HG03439 (cell line): ENCODE measurements around the gene ALKBH3.

Source experiments
- ATAC-seq: cut with Tn5 transposase; IDR thresholded peaks from one replicate; pipeline ENCODE4 v1.9.1; 2021; ENCODE audit warnings: mild to moderate bottlenecking, moderate library complexity; ENCODE audit not compliant: unreplicated experiment

The ALKBH3 gene

DNA sequence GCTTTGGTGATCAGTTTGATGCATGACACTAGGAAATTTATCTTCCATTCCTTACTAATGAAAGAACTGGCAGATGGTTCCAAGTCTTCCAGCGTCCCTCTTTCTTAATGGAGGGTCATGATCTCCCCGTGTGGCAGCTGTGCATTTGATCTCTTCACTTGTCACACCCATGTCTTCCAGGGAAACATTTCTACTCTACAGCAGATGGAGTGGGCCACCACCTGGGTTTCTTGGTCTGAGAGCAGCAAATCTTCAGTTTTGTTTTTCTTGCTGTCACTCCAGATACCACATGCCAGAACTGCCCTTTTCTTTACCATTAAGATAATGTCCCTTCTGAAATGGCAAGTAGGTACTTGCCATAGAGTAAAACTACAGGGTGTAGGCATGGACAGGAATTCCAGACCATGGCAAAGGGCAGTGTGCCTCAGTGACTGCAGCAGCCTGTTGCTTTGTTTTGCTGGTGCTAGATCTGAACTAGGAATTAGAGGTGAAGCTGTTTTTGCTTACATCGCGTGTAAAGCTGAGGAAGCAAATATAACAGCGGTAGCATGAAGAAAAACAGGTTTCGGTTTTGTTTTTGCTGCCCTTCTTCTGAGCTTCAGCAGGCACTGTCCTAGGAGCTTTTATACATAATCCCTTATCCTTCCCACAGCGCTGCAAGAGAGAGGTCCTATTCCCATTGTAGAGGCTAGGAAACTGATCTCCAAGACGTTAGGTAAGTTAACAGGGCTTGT is 41.1 kb downstream of the ALKBH3 start:
- no peak for ATAC-seq

DNA sequence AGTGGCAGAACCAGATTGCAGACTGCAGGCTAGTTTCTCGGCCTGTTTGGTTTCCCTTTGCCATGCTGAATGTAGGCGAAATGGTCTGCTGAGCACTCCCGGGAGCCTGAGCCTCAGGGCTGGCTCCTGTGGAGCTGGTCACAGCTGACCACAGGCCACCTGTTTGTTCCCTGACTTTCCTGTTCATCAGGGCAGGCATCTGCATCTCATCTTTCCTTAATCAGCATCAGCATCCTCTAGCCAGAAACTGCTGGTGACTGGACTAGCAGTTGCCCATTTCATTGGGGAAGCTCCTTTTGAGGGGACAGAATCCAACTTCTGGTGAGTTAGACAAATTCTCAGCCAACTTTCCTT is 41.6 kb downstream of the ALKBH3 start:
- ATAC-seq = no peak

DNA sequence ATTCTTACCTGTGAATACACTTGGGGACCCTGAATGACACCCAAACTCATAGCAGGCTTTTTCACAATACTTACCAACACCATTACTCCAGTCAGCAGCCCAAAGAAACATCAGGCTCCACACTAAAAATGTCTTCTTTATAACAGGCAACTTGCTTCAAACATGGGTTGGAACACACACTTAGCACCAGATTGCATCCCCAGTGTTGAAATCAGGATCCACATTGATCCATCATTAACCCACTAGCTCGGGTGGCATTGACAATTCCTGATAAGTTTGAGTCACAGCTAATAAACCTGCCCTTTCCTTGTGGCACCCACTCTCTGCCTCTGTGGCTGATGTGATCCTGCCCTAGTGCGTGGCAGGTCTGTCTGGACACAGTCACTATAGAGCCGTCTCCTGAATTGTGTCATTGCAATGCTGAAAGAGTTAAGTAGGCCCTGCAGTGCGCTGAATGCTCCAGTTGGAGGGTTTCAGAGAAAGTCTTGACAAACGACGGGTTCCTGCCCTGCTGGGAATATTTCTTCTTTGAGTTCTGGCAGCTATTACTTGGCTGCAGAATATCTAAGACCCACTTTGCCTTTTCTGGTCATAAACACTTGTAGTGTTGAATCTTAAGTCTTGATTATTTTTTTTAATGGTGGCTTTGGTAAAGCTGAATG is 42.2 kb downstream of the ALKBH3 start:
- no peak for ATAC-seq

DNA sequence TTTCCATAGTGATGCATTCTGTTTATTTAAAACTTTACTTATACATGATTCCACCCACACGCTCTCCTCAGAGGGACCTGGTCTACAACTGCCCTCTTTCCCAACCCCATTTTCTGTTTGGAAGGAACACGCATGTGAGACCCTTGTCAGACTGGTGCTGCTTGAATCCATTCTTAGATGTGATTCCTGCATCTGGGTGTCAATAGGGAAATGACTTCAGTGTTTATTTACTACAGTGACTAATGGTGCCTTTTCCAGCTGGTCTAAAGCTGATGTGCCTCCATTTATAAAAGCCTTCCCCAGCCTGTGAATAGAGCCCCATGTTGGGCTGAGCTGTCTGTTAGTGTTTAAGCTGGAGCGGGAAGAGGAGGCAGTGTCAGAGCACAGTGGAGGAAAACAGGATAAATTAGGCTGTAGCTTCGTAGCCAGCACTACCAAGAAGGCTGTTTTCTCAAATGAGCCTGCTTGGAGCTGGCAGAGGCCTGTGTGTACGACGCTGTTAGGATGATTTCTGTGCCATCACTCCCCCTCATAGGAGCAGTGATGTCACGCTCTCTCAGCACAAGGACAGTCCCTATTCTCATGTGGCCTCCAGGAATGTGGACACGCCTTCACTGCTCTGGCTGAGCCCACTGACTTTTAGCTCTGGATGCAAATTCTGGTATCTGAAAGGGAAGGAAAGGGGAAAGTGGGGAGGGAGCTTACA is 42.9 kb downstream of the ALKBH3 start:
- no peak for ATAC-seq

DNA sequence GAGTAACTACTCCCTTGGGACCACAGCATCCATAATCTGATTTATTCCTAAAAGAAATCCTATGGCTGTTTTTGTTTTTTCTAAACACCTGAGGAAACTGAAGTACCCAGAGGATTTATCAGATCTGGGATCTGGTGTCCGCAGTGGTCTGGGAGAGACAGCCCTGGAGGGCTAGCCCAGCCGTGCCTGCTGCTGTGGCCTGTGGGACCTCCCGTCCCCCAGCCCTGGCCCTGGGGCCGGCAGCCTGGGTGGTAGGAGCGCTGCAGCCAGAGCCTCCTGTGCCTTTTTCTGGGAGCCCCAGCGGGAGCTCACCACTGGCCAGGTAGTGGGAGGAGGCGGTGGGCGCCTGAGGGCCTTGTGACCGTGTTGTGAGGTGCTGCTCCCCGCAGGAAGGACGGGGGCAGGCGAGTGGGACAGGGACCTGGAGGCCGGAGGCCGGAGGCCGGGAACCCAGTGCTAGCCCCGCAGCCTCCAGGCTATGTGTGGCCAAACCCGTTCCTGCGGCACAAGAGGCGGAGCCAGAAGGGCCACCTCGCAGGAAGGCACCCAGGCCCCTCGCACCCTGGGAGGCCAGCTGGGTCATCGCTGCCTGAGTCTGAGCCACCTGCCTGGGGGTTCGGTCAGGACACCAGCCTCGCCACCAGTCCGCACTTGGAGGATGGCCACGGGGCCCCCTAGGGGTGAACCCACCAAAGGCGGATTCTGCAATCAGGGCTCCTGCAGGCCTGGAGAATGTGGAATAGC is 43.7 kb downstream of the ALKBH3 start:
- no peak for ATAC-seq

DNA sequence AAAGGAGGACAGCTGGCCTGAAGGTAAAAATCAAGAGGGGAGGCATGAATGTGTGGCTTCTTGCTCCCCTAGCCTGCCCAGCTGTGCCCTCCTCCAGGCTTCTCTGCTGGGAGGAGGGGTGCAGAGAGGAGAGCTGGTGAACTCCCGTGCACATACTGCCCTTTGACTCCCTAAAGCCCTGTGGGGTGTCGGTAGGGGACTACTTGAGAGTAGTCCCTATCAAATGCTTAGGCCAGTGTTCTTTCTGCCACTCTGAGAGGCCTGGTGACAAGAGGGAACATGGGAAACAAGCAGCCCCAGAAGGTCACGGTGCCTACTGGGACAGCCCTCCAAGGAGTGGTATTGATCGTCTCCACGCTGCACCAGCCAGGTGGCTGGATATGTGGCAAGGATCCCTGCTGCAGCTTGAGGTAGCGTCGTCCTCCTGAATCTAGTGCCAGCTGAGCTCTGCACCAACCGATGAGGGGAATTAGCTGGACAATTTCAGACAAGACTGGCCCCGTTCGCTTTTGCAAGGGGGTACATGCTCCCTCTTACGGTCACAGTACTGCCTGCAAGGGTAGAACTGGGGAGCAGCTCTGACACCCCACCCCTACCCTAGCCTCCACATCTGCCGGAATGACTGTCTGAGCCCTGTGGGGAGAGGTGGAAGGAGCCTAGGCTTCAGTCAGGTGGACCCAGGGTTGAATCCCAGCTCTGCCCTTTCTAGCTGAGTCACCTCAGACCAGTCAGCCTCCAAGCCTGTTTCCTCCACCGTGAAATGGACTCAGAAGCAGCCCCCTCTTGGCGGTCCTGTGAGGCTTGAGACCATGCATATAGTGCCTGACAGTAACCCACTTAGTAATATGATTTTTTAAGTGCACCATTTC is 44.7 kb downstream of the ALKBH3 start:
- no peak for ATAC-seq

DNA sequence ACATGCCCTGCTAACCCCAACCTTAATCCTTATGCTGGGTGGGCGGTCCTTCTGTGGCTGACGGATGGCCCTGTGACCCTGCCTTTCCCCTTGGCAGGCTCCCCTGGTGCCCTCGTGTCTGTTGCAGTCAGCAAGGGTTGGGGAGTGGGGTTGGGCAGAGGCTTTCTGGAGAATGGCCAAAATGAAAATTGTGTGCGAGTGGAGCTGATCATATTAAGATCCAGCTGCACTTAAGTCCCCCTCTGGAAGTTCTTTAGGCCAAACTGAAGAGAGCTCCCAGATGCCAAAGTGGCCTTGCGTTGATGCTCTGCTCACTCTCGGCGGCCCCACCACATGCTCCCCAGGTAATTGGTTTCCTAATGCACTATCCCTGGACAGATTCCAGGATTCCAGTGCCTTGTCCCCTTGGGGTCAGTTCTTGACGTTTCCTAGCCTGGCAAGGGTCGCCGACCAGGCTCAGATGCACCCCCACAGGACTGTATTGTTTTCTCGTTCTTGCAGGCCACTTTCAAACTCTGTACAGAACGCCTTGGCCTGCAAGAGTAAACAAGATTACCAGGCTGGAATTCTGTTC is 45.4 kb downstream of the ALKBH3 start:
- no peak for ATAC-seq

DNA sequence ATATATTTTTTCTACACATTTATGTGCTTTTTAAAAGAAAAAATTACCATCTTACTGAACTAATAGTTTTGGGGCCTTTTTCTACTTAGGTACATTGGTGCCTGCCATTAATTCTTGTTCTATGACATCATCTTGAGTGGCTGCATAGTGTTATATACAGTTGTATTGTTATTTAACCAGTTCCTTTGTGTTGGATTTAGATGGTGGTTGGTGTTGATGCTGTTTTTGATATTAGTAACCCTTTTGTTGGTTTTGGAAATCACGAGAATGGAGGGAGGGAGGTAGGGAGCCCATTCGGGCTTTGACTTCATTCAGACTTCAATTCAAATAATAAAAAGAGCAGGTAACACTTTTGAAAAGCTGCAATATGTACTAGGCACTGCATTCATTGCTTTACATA is 46.4 kb downstream of the ALKBH3 start:
- no peak for ATAC-seq

DNA sequence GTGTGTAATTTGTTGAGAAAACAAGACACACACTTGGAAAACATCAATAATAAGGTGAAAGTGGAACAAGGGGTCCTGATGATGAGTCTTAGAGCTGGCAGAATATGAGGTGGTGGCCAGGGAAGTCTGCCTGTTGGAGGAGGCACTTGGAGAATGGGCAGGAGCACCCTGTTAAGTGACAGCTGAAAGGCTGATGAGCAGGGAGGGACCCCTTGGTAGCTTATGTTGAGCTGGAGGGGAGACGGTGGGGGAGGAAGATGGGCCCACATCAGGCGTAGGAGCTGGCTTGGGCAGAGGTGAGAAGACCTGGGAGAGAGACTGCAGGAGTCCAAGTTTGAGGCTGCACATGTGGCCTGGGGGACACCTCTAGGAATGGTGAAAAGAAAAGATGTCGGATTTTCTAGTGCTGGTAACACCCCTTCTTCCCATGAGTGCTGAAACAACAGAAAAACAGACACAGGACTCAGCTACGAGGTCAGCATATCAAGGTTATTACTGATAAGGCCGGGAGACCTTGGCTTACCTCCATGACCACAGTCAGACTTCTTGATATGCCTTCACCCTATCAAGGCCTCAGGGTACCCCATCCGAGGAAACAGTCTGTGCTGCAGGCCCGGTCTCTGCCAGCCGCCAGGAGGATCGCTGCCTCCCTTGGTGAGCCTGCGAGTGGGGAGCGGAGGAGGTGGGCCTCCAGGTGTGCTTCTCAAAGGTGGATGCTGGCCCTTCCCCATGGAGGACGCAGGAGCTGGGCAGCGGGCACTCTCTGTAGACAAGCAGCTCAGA is 47.5 kb downstream of the ALKBH3 start:
- ATAC-seq = no peak

DNA sequence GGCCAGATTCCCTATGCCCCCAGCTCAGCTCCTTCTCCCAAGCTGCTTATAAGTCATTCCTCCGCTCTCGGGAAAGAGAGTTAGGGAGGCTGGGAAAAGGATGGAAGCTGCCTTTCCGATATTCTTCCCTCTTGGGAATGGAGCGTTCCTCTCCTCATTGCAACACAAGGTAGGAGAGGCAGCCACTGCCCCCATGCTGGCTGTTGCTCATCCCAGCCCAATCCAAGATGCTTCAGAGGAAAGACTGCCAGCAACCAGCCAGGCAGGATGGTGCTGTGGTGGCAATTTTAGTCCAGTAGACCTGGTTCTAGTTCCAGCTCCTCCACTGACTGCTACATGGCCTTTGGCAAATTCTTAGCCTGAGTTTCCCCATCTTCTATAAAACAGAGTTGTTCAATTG is 48.1 kb downstream of the ALKBH3 start:
- no peak for ATAC-seq

DNA sequence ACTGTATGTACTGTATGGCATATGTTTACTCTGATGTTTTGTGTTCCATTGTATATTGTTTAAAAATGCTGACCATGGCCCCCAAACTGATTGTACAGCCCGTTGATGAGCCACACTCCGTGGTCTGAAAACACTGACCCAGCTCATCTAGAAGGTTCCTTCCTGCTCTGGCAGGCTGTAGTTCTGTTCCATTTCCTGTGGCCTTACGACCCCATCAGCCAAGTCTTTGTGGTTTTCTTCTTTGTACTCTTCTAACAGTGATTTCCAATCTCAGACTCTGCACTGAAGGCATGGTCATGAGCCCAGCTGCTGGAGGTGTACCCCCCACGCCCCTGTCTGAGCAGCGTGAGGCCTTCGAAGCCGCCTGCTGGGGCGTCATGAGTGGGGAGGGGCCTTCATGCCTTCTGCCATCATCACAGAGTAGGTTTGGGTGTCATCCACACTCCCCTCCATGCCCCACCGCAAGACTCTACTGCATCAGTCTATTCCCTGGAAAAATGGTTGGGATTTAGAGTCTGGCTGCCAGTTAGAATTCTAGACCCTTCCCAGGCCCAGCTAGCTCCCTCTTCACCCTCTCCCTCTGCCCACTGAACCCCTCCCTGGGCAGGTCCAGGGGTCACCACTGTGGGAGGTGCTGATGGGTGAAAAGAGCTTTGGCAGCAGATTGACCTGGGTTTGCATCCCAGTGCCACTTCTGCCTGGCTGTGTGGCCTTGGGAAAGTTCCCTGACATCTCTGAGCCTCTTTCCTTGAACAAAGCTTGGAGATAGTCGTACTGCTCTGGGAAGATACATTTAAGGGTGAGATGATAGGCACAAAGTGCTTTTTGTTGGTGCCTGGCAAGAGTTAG is 50.5 kb downstream of the ALKBH3 start:
- no peak for ATAC-seq

DNA sequence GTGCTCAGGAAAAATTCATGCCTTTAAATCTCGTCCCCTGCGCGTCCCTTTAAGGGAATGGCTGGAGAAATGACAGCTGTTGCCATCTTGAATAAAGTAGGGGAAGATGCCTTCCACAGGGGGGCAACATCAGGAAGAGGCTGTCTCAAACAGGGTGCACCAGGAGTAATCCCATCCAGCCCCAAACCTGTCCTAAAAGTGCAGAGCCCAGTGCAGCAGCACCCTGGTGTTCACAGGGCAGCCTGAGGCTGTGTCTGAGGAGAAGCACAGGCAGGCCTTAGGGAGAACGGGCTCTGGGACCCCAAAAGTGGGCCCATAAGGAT is 51.0 kb downstream of the ALKBH3 start:
- ATAC-seq = no peak

DNA sequence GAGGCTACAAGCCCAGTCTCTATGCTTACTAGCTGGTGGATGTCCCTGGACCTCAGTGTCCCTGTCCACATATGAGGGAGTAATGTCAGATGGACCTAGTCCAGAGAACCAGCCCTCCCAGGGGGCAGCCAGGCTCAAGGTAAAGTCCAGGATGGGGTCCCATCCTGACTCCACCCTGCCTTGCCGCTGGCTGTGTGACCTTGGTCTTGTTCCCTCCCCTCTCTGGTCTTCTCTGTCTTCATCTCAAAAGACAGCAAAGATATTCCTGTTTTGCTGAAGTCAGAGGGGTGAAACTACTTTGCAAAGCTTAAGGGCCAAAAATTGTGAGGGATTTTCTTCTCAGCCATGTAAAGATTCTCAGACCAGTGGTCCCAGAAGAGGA is 52.6 kb downstream of the ALKBH3 start:
- no peak for ATAC-seq

DNA sequence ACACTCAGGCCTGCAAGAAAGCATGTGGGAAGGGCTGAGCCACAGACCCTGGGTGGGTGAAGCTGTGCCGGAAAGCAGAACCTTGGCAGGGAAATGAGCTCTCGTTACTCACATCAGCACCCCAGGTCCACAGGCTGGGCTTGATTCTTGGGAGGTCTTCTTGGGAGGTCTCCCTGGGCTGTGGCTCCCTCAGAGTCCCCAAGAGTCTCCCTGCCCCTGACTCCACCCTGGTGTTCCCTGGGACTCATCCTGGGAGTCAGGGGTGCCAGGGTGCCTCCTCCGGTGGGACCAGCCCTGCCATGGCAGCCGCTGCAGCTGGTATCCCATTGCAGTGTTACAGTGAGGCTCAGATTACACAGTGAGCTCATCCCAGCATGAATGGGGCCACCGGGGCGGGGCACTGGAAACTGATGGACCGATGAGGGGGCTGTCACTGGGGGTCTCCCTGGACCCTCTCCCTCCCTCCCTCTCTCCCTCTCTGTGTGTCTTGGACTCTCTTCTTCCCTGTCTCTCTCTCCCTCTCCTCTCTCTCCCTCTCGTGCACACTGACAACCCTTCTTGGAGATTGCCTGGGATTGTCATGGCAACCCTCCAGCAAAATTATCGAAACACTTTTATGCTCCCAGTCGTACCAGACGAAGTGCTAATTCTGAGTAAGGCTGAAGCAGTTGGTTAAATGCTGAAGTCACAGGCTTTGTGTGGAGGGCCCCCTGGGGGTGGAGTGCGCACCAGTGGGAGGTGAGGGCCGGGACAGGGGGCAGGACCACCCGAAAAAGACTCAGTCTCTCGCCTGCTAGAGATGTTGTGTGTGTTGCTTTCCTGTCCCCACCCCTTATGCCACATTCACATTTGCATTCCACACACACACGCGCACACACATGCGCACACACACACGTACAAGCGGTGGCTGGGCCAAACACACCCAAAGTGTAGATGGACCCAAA is 53.2 kb downstream of the ALKBH3 start:
- ATAC-seq = no peak

DNA sequence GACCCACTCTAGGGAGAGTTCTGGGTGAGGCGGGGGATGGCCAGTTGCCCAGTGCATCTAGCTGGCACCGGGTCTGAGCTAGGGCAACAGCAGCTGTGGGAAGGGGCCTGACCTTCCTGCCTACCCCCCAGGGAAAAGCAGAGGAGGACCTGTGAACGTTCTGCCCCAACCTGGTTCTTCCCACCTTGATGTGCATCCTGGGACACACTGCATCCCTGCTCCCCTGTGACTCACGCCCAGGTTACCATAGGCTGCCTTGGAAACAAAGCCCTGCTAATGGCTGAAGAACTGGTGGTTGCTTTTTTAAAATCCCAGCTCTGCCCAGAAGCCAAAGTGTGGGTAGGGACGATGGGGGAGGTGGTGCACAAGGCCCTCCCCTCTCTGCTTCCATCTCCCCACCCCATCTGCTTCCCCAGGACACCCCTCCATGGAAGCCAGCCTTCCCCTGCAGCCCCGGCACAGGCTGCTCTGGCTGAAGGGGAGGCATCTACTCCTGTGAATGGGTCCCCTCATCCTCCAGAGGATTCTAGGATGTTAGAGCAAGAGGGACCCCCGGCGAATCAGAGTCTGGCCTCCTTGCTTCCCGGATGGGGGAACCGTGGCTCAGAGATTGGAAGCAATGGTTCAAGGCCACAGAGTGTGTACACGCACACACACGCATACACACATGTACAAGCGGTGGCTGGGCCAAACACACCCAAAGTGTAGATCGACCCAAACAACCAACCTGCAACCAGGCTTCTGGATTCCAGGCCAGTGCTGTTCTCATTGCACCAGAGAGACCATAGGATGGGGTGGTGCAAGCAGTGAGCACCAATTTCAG is 54.2 kb downstream of the ALKBH3 start:
- ATAC-seq = no peak

DNA sequence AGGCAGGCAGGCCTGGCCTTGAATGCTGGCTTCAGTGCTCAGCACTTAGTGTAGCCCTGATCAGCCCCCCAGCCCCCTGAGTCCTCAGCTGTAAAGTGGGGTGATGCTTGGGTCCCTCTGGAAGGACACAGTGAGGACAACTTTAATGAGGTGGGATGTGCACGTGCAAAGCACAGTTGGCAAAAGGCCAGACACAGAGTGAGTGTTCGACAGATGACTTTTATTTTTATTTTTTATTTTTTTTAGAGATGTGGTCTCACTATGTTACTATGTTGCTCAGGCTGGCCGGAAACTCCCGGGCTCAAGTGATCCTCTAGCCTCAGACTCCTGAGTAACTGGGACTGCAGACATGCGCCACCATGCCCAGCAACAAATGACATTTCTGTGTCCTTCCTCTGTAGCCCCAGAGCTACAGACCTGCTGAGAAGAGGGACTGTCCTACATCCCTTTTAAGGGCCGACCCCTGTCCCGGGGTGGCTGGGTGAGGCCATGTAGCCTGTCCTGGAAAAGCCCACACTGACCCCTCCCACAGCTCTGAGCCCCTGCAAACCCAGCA is 54.9 kb downstream of the ALKBH3 start:
- no peak for ATAC-seq
